ENCODE results near the gene LEO1.

GRCh38 chr15:51947124-51947523 lies 24.5 kb downstream of the LEO1 start:
- TF ChIP-seq TAF1 (IDR thresholded peaks at IDR 0.05; ENCODE audit: low read depth, low read length) (no peak), POLR2AphosphoS5 (IDR thresholded peaks at IDR 0.05; ENCODE audit: low read depth, low read length) (no peak), POLR2A (IDR thresholded peaks at IDR 0.05; ENCODE audit: low read depth, low read length) (no peak)
